B cell (primary cell): ENCODE data around the gene DHX38. TPM values are rescaled to one million over a fixed set of nuclear protein-coding genes. Genes with fewer than 3 reads are reported as not detected.

Experiments
- ATAC-seq: fragments of 200-7000 bp; cut with Tn5 transposase; one replicate; pipeline ENCODE4 v1.10.0; 2021; ENCODE audit warnings: low read depth, mild to moderate bottlenecking, moderate number of reproducible peaks, moderate library complexity
- CTCF ChIA-PET: fragments of 350-600 bp; sonication (Branson Sonifier 250); formaldehyde crosslinking; loops from one replicate; lab custom pipeline; 2021; ENCODE audit warnings: antibody characterized with exemption, inconsistent platforms; lab: Charles Lee
- POLR2A ChIA-PET: fragments of 350-600 bp; sonication (Branson Sonifier 250); formaldehyde crosslinking; loops from one replicate; lab custom pipeline; 2021; ENCODE audit warnings: antibody characterized with exemption; lab: Charles Lee
- DNase-seq: peaks from one replicate; pipeline ENCODE4 v3.0.0; 2013
- H2AFZ ChIP-seq: 2 replicates; pipeline ENCODE4 v1.6.1; 2012; ENCODE audit warnings: mild to moderate bottlenecking, low read depth, low read length; ENCODE audit not compliant: insufficient read depth, poor library complexity, severe bottlenecking
- H3K27ac ChIP-seq, 2 donors: 1 replicate in 1 of 2; 2 replicates in 1 of 2; pipeline ENCODE4 v1.5.1; 2012 to 2013; ENCODE audit warnings: low read length in 2 of 2, mild to moderate bottlenecking in 2 of 2, moderate library complexity in 1 of 2
- H3K27me3 ChIP-seq, 4 experiments: fragments of 200-600 bp in 1 of 4; sonication (generic) in 1 of 4; replicated peaks in 1 of 4; 1 replicate in 2 of 4; 2 replicates in 2 of 4; pipeline versions ENCODE4 v1.6.1 to v1.7.0; 2013 to 2016; ENCODE audit warnings: low read length in 3 of 4, mild to moderate bottlenecking in 2 of 4, mixed read lengths in 1 of 4, moderate library complexity in 1 of 4; ENCODE audit not compliant: insufficient read depth in 4 of 4, control insufficient read depth in 3 of 4; ENCODE audit errors: control extremely low read depth in 1 of 4
- H3K36me3 ChIP-seq, 2 experiments: replicated peaks in 1 of 2; 1 replicate in 1 of 2; 2 replicates in 1 of 2; pipeline versions ENCODE4 v1.6.1 to v1.7.1; 2013; ENCODE audit warnings: low read length in 1 of 2; ENCODE audit not compliant: insufficient read depth in 2 of 2, control insufficient read depth in 1 of 2; ENCODE audit errors: control extremely low read depth in 1 of 2, extremely low read depth in 1 of 2
- H3K4me1 ChIP-seq, 2 donors: fragments of 200-600 bp in 1 of 2; sonication (generic) in 1 of 2; 1 replicate in 1 of 2; 2 replicates in 1 of 2; pipeline versions ENCODE4 v1.5.1 to v1.6.1; 2013 to 2017; ENCODE audit warnings: low read length in 2 of 2; ENCODE audit not compliant: control insufficient read depth in 2 of 2, insufficient read depth in 2 of 2
- H3K4me2 ChIP-seq: replicated peaks from 2 replicates; pipeline ENCODE3; 2012; ENCODE audit warnings: mild to moderate bottlenecking, low read depth, low read length; ENCODE audit not compliant: poor library complexity, severe bottlenecking
- H3K4me3 ChIP-seq, 5 experiments: fragments of 200-600 bp in 1 of 5; sonication (generic) in 1 of 5; 1 replicate in 3 of 5; 2 replicates in 2 of 5; pipeline versions ENCODE4 v1.5.1 to v1.7.0; 2011 to 2016; ENCODE audit warnings: low read length in 4 of 5, mild to moderate bottlenecking in 4 of 5, low read depth in 2 of 5, control low read depth in 1 of 5, moderate library complexity in 1 of 5; ENCODE audit not compliant: insufficient read depth in 1 of 5; ENCODE audit errors: control extremely low read depth in 1 of 5, extremely low read depth in 1 of 5
- H3K79me2 ChIP-seq: fragments of 200-600 bp; sonication (generic); one replicate; pipeline ENCODE4 v1.6.0; 2016; ENCODE audit warnings: low read length; ENCODE audit not compliant: control insufficient read depth, insufficient read depth
- H3K9ac ChIP-seq: fragments of 200-600 bp; sonication (generic); 2 replicates; pipeline ENCODE4 v1.6.1; 2017; ENCODE audit warnings: mild to moderate bottlenecking, low read length, moderate library complexity
- H3K9me3 ChIP-seq, 3 donors: one replicate each; pipeline versions ENCODE4 v1.6.1 to v1.7.1; 2013; ENCODE audit warnings: low read length in 2 of 3; ENCODE audit not compliant: control insufficient read depth in 2 of 3, insufficient read depth in 1 of 3; ENCODE audit errors: control extremely low read depth in 1 of 3
- H4K20me1 ChIP-seq: 2 replicates; pipeline ENCODE4 v1.6.0; 2012; ENCODE audit warnings: mild to moderate bottlenecking, low read length; ENCODE audit not compliant: insufficient read depth, control insufficient read depth, poor library complexity, severe bottlenecking
- H3K27ac Mint-ChIP-seq: one replicate; pipeline ENCODE4 v1.8.0; 2021; ENCODE audit warnings: mixed read lengths
- H3K27me3 Mint-ChIP-seq: one replicate; pipeline ENCODE4 v1.8.0; 2021; ENCODE audit warnings: mixed read lengths
- H3K4me1 Mint-ChIP-seq: one replicate; pipeline ENCODE4 v1.8.0; 2021; ENCODE audit warnings: mixed read lengths
- H3K4me3 Mint-ChIP-seq: one replicate; pipeline ENCODE4 v1.8.0; 2021; ENCODE audit warnings: mixed read lengths
- H3K9me3 Mint-ChIP-seq: one replicate; pipeline ENCODE4 v1.8.0; 2022; ENCODE audit warnings: mixed read lengths; ENCODE audit not compliant: insufficient read depth
- EZH2 ChIP-seq: IDR thresholded peaks from 2 replicates; pipeline ENCODE4 v1.6.1; 2012; ENCODE audit warnings: borderline replicate concordance, low read depth, mild to moderate bottlenecking, moderate library complexity, low read length; ENCODE audit not compliant: insufficient read depth, poor library complexity, severe bottlenecking
- WGBS: methylation state at CpG from one replicate; pipeline ENCODE4 v1.1.5; 2013; ENCODE audit warnings: missing lambda C conversion rate; ENCODE audit not compliant: insufficient coverage; 5-methylcytosine and 5-hydroxymethylcytosine counted together
- intact Hi-C: fragments of 100-400 bp; cut with micrococcal nuclease; formaldehyde crosslinking; loops from one replicate; pipeline ENCODE4 v1.10.0; 2022
- polyA plus RNA-seq: library from polyadenylated mRNA; depleted of rRNA; stranded (reverse); fragments of >200 nt; gene quantifications from 2 replicates; pipeline ENCODE4 v1.2.3, GENCODE V29; 2012
- total RNA-seq, 2 donors: library from RNA; stranded (reverse); fragments of 120-200 nt in 1 of 2; gene quantifications; 1 replicate in 1 of 2; 2 replicates in 1 of 2; pipeline versions ENCODE4 v1.2.3 to v1.2.4, GENCODE V29; 2013 to 2022
- TF ChIP-seq, protein P1 (sequence below): fragments of 200-600 bp; IDR thresholded peaks from one replicate; pipeline ENCODE4 v1.8.0; 2022; ENCODE audit warnings: antibody characterized with exemption, mild to moderate bottlenecking

The DHX38 gene
- total and polyA plus RNA-seq, 2 donors (not counting 1 experiment from before 2014, with no cell fraction given), result 98.2 to 114 TPM

DNA sequence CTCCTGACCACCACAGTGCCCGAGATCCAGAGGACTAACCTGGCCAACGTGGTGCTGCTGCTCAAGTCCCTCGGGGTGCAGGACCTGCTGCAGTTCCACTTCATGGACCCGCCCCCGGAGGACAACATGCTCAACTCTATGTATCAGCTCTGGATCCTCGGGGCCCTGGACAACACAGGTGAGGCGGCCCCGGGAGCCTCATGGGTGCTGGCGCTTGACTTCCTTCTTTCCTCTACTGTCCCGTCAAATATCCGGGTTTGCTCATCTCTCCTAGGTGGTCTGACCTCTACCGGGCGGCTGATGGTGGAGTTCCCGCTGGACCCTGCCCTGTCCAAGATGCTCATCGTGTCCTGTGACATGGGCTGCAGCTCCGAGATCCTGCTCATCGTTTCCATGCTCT is 13.7 kb downstream of the DHX38 start:
- Histone ChIP-seq H3K27ac (no peak overlapping the region), H3K4me2 (no peak overlapping the region), H2AFZ (no peak overlapping the region), H3K4me3 (no peak overlapping the region), H3K4me1 (peaks cover 0 to under 1% of the 10 kb centered on the region in 2 donors), H3K27me3 (no peaks in the 10 kb centered on the region), H3K36me3 (peaks cover 2 to 93% of the 10 kb centered on the region in 2 experiments), H3K9me3 (no peaks in the 10 kb centered on the region), H3K9ac (no peak overlapping the region), H4K20me1 (peaks cover 3% of the 10 kb centered on the region), H3K79me2 (no peaks in the 10 kb centered on the region)
- H3K9me3 Mint-ChIP-seq, result no peaks in the 10 kb centered on the region
- WGBS, result 97% methylated on average over 17 of the region's 17 CpGs
- CTCF ChIA-PET, result no interaction called here
- no peak for DNase-seq
- H3K27ac Mint-ChIP-seq, result no peak overlapping the region
- H3K4me1 Mint-ChIP-seq, result peaks cover 4% of the 10 kb centered on the region
- intact Hi-C loops, result no loop called here
- no peak for ATAC-seq
- no peaks in the 10 kb centered on the region for H3K27me3 Mint-ChIP-seq
- TF ChIP-seq EZH2, result no peak
- TF ChIP-seq, protein P1, sequence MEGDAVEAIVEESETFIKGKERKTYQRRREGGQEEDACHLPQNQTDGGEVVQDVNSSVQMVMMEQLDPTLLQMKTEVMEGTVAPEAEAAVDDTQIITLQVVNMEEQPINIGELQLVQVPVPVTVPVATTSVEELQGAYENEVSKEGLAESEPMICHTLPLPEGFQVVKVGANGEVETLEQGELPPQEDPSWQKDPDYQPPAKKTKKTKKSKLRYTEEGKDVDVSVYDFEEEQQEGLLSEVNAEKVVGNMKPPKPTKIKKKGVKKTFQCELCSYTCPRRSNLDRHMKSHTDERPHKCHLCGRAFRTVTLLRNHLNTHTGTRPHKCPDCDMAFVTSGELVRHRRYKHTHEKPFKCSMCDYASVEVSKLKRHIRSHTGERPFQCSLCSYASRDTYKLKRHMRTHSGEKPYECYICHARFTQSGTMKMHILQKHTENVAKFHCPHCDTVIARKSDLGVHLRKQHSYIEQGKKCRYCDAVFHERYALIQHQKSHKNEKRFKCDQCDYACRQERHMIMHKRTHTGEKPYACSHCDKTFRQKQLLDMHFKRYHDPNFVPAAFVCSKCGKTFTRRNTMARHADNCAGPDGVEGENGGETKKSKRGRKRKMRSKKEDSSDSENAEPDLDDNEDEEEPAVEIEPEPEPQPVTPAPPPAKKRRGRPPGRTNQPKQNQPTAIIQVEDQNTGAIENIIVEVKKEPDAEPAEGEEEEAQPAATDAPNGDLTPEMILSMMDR, result no peak
- POLR2A ChIA-PET, result no interaction called here
- H3K4me3 Mint-ChIP-seq, result no peak overlapping the region

DNA sequence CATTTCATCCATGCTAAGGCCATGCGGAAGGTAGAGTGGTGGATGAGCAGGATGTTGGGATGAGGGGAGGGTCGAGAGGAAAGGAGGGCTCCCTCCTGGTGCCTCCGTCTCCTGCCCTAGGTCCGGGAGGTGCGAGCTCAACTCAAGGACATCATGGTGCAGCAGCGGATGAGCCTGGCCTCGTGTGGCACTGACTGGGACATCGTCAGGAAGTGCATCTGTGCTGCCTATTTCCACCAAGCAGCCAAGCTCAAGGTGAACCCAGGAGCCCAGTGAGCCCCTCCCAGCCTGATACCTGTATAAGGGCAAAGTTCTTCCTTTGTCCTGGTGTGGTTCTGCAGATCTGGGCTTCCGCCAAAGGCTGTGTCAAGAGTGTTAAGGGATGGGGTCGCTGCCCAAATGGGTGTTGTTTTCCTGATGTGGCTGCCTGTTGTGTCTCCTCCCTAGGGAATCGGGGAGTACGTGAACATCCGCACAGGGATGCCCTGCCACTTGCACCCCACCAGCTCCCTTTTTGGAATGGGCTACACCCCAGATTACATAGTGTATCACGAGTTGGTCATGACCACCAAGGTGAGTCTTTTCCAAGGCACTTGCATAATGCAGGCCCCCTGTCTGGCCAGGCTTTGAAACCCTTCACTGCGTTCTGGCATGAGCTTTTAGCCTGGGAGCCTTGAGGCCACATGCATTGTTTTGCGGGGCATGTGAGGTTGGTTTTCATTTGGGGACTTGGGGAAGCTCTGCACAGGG is 14.9 kb downstream of the DHX38 start:
- ChIA-PET POLR2A (no interaction called here), CTCF (no interaction called here)
- WGBS, result 98% methylated on average over 14 of the region's 16 CpGs
- no peak for TF ChIP-seq EZH2
- TF ChIP-seq, protein P1, result no peak
- H3K4me3 Mint-ChIP-seq, result no peak overlapping the region
- H3K4me1 ChIP-seq, result no peaks in the 10 kb centered on the region
- no peaks in the 10 kb centered on the region for H3K9me3 ChIP-seq
- peaks cover 0 to 89% of the 10 kb centered on the region in 2 experiments for H3K36me3 ChIP-seq
- H3K9ac ChIP-seq, result no peak overlapping the region
- no peak overlapping the region for H3K4me3 ChIP-seq
- DNase-seq, result no peak
- no peaks in the 10 kb centered on the region for H3K9me3 Mint-ChIP-seq
- H3K27ac ChIP-seq, result no peak overlapping the region
- H3K4me2 ChIP-seq, result no peak overlapping the region
- H3K27me3 Mint-ChIP-seq, result no peaks in the 10 kb centered on the region
- H3K79me2 ChIP-seq, result no peaks in the 10 kb centered on the region
- H3K4me1 Mint-ChIP-seq, result no peaks in the 10 kb centered on the region
- H3K27ac Mint-ChIP-seq, result no peak overlapping the region
- H2AFZ ChIP-seq, result no peak overlapping the region
- ATAC-seq, result no peak
- intact Hi-C loops, result no loop called here
- no peaks in the 10 kb centered on the region for H3K27me3 ChIP-seq
- H4K20me1 ChIP-seq, result no peaks in the 10 kb centered on the region
